NCI-H460 (cell line): ENCODE data around the gene MORN2. TPM values are rescaled to one million over a fixed set of nuclear protein-coding genes. Genes with fewer than 3 reads are reported as not detected.

Experiments
- DNase-seq: peaks from one replicate; pipeline ENCODE4 v3.0.0-alpha.2; 2016; ENCODE audit warnings: low read depth; ENCODE audit errors: extremely low read depth
- small RNA-seq, 2 experiments: library from RNA; depleted of rRNA; stranded (forward); fragments of <200 nt; gene quantifications; one replicate each; pipeline ENCODE3, GENCODE V24; 2014
- total RNA-seq: library from RNA; depleted of rRNA; stranded (reverse); fragments of >200 nt; shearing (Covaris generic); gene quantifications from 2 replicates; pipeline ENCODE4 v1.2.3, GENCODE V29; 2014; rRNA removed

Gene MORN2
- total RNA-seq, 1 experiment from 2014 or later: 36.8 TPM

GRCh38 chr2:38889045-38889444, 13.3 kb downstream of the MORN2 start:
- DNase-seq: no peak

- no peak for DNase-seq
Measured at GRCh38 chr2:38889575-38889974, 13.8 kb downstream of the MORN2 start, which contains the start of gene ARHGEF33. TSS of gene ARHGEF33 (plus strand) at chr2:38889875. CDS start at chr2:38919448, 29,573 bp downstream.

- no peak for DNase-seq
Measured at GRCh38 chr2:38892819-38893218, 17.0 kb downstream of the MORN2 start.

GRCh38 chr2:38898256-38898655, 22.5 kb downstream of the MORN2 start:
- no peak for DNase-seq

GRCh38 chr2:38900726-38901125, 24.9 kb downstream of the MORN2 start:
- no peak for DNase-seq

GRCh38 chr2:38905251-38905650, 29.5 kb downstream of the MORN2 start:
- DNase-seq: no peak

- no peak for DNase-seq
Measured at GRCh38 chr2:38907242-38907641, 31.5 kb downstream of the MORN2 start.

- DNase-seq: no peak
Measured at GRCh38 chr2:38907743-38908562, 32.2 kb downstream of the MORN2 start.

- DNase-seq: no peak
Measured at GRCh38 chr2:38909872-38910271, 34.1 kb downstream of the MORN2 start.

- DNase-seq: no peak
Measured at GRCh38 chr2:38911191-38911590, 35.4 kb downstream of the MORN2 start.

- no peak for DNase-seq
Measured at GRCh38 chr2:38912619-38913018, 36.8 kb downstream of the MORN2 start.

- no peak for DNase-seq
Measured at GRCh38 chr2:38922389-38922788, 46.6 kb downstream of the MORN2 start.

- no peak for DNase-seq
Measured at GRCh38 chr2:38922902-38923301, 47.1 kb downstream of the MORN2 start.

GRCh38 chr2:38925982-38926381, 50.2 kb downstream of the MORN2 start:
- DNase-seq: no peak

GRCh38 chr2:38930600-38930999, 54.8 kb downstream of the MORN2 start:
- no peak for DNase-seq

Small RNAs within 50 kb of the gene (small RNA-seq; reads per million reads assigned to genes)
- 0 reads per million in 2 experiments for gene RNU6-851P

Other genes with a start within 250 kb of the MORN2 start
- 2.8 and 3.8 TPM in 2 replicates for gene GALM, start 209.9 kb upstream of the MORN2 start, total RNA-seq
- 76.1 and 79.9 TPM in 2 replicates for gene SRSF7, start 124.6 kb upstream of the MORN2 start, total RNA-seq
- 24.6 and 25.0 TPM in 2 replicates for gene GEMIN6, start 97.8 kb upstream of the MORN2 start, total RNA-seq
- gene DHX57, start within 50 bp of the MORN2 start, total RNA-seq: 17.5 and 17.6 TPM in 2 replicates
- gene ARHGEF33, start 13.9 kb downstream of the MORN2 start, total RNA-seq: 0.47 and 0.58 TPM in 2 replicates
- 19.0 and 21.2 TPM in 2 replicates for gene SOS1, start 245.1 kb downstream of the MORN2 start, total RNA-seq